ENCODE measurements around the gene ECHDC3.

ECHDC3 gene

DNA sequence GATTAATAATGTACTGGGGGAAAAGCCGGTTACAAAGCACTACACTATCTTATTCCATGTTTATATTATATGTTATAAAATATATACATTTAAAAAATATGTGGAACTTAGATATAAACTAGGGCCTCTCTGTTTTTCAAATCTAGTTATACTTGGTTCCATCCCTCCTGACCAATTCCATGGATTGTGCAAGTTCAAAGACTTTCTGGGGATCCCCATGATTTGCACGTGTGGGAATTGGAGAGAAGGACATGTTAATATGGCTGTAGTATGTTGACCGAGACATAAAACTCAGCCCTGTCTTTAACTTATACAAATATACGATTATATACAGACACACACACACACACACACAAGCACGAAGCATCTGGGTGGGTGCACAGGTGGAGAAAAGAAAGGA is 18.8 kb upstream of the ECHDC3 start:
- peaks cover 4% of the 10 kb centered on the region; the same call in 1 of the 2 replicates for H3K9me3 ChIP-seq (ENCODE audit: control insufficient read depth, insufficient read depth, low read length)
- H3K27ac ChIP-seq (ENCODE audit: low read depth, low read length): no peak overlapping the region
- no peaks in the 10 kb centered on the region for H3K79me2 ChIP-seq (ENCODE audit: control insufficient read depth, low read length)
- no peak overlapping the region for H3K4me3 ChIP-seq (ENCODE audit: low read length)
- no peaks in the 10 kb centered on the region for H3K27me3 ChIP-seq (ENCODE audit: control insufficient read depth, low read length)
- H3K4me1 ChIP-seq (ENCODE audit: control insufficient read depth, low read length): peaks cover 28% of the 10 kb centered on the region
- H3F3A ChIP-seq (ENCODE audit: control insufficient read depth, insufficient read depth): no peaks in the 10 kb centered on the region
- H3K9me2 ChIP-seq (replicated peaks; ENCODE audit: control insufficient read depth, low read length): no peaks in the 10 kb centered on the region
- no peaks in the 10 kb centered on the region for H4K20me1 ChIP-seq (ENCODE audit: control insufficient read depth, insufficient read depth, low read depth, low read length)
- H3K4me2 ChIP-seq (ENCODE audit: low read length): no peak overlapping the region
- H3K36me3 ChIP-seq (ENCODE audit: control insufficient read depth, low read length): no peaks in the 10 kb centered on the region
- TF ChIP-seq, protein P1, sequence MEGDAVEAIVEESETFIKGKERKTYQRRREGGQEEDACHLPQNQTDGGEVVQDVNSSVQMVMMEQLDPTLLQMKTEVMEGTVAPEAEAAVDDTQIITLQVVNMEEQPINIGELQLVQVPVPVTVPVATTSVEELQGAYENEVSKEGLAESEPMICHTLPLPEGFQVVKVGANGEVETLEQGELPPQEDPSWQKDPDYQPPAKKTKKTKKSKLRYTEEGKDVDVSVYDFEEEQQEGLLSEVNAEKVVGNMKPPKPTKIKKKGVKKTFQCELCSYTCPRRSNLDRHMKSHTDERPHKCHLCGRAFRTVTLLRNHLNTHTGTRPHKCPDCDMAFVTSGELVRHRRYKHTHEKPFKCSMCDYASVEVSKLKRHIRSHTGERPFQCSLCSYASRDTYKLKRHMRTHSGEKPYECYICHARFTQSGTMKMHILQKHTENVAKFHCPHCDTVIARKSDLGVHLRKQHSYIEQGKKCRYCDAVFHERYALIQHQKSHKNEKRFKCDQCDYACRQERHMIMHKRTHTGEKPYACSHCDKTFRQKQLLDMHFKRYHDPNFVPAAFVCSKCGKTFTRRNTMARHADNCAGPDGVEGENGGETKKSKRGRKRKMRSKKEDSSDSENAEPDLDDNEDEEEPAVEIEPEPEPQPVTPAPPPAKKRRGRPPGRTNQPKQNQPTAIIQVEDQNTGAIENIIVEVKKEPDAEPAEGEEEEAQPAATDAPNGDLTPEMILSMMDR (IDR thresholded peaks at IDR 0.05; ENCODE audit: low read depth, low read length, poor library complexity, severe bottlenecking): no peak
- no peak for TF ChIP-seq EZH2phosphoT487 (IDR thresholded peaks at IDR 0.05; ENCODE audit: borderline replicate concordance, low read length)

DNA sequence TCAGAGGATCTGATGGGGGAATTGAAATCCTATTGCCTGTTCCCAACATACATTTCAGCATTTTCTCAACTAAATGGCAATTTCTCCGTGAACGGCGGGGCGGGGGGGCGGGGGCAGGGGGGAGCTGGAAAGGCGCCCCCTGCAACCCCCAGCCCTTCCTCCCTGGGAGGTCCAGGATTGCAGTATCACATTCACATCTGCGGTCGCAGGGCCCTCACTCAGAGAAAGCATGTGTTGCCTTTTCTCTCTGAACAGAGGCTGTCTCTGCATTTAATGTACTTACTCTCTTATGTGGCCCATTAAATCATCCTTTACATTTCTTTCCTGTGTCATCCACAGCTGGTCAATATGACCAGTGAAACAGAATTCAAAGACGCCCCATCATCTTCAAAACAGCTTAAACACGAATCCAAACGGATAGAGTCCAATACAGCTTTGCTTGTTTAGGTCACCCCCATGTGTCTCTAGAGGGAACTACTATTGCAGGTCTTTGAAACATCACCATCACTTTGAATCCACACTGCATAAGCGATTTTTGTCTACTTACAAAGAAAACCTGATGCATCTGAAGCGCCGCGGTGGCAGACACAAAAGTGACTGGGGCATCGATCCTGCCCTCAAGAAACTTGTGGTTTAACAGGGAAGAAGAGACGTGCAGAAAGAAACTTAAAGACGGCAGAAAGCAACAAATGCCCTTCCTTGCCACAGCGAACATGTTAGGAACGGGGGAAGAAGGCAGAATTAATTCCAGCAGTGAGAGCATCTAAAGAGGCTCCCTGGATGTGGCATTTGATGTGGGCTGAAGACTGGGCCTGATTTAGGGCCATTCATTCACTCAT is 17.0 kb upstream of the ECHDC3 start:
- Histone ChIP-seq H3K9me2 (replicated peaks; ENCODE audit: control insufficient read depth, low read length) (no peaks in the 10 kb centered on the region), H3K9me3 (ENCODE audit: control insufficient read depth, insufficient read depth, low read length) (peaks cover 12% of the 10 kb centered on the region; the same call in 1 of the 2 replicates), H4K20me1 (ENCODE audit: control insufficient read depth, insufficient read depth, low read depth, low read length) (no peaks in the 10 kb centered on the region), H3K27ac (ENCODE audit: low read depth, low read length) (no peak overlapping the region), H3K4me3 (ENCODE audit: low read length) (no peak overlapping the region), H3K4me2 (ENCODE audit: low read length) (no peak overlapping the region), H3K27me3 (ENCODE audit: control insufficient read depth, low read length) (no peaks in the 10 kb centered on the region), H3K36me3 (ENCODE audit: control insufficient read depth, low read length) (no peaks in the 10 kb centered on the region), H3K79me2 (ENCODE audit: control insufficient read depth, low read length) (no peaks in the 10 kb centered on the region), H3F3A (ENCODE audit: control insufficient read depth, insufficient read depth) (no peaks in the 10 kb centered on the region), H3K4me1 (ENCODE audit: control insufficient read depth, low read length) (peaks cover 24% of the 10 kb centered on the region)
- TF ChIP-seq EZH2phosphoT487 (IDR thresholded peaks at IDR 0.05; ENCODE audit: borderline replicate concordance, low read length): no peak
- TF ChIP-seq, protein P1 (IDR thresholded peaks at IDR 0.05; ENCODE audit: low read depth, low read length, poor library complexity, severe bottlenecking): peak; percentile 89

DNA sequence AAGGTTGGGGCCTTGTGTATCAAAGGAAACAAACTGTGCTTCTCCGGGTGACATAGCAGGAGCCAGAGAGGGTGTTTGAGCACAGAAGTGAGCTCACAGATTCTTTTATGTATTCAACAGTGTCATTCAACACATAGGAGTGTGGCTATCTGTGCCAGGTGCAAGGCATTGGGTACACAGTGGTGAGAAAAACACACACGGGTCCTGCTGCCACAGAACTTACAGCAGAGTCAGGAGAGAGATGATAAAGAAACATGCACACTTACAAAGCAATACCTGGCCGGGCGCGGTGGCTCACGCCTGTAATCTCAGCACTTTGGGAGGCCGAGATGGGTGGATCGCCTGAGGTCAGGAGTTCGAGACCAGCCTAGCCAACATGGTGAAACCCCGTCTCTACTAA is 16.3 kb upstream of the ECHDC3 start:
- TF ChIP-seq, protein P1 (IDR thresholded peaks at IDR 0.05; ENCODE audit: low read depth, low read length, poor library complexity, severe bottlenecking): no peak
- TF ChIP-seq EZH2phosphoT487 (IDR thresholded peaks at IDR 0.05; ENCODE audit: borderline replicate concordance, low read length): no peak

More for the DNA sequence above, 16.3 kb upstream of the ECHDC3 start:
- Histone ChIP-seq H3K36me3 (ENCODE audit: control insufficient read depth, low read length) (no peaks in the 10 kb centered on the region), H3K79me2 (ENCODE audit: control insufficient read depth, low read length) (no peaks in the 10 kb centered on the region), H3F3A (ENCODE audit: control insufficient read depth, insufficient read depth) (no peaks in the 10 kb centered on the region), H3K27ac (ENCODE audit: low read depth, low read length) (no peak overlapping the region), H3K4me2 (ENCODE audit: low read length) (no peak overlapping the region), H3K4me1 (ENCODE audit: control insufficient read depth, low read length) (peaks cover 22% of the 10 kb centered on the region), H3K27me3 (ENCODE audit: control insufficient read depth, low read length) (no peaks in the 10 kb centered on the region), H3K9me2 (replicated peaks; ENCODE audit: control insufficient read depth, low read length) (no peaks in the 10 kb centered on the region), H3K4me3 (ENCODE audit: low read length) (no peak overlapping the region), H3K9me3 (ENCODE audit: control insufficient read depth, insufficient read depth, low read length) (peaks cover 18% of the 10 kb centered on the region), H4K20me1 (ENCODE audit: control insufficient read depth, insufficient read depth, low read depth, low read length) (no peaks in the 10 kb centered on the region)
